Right atrium auricular region (tissue), 2 donors: ENCODE results near the gene PDLIM7. TPM values are rescaled to one million over a fixed set of nuclear protein-coding genes. Genes with fewer than 3 reads are reported as not detected.

Experiments used
- DNase-seq: peaks from one replicate; pipeline ENCODE4 v3.0.0-alpha.2; 2019; ENCODE audit warnings: low spot score
- H3K27ac ChIP-seq, 2 donors: fragments of 200-600 bp; sonication (generic); 1 replicate in 1 of 2; 2 replicates in 1 of 2; pipeline ENCODE4 v1.5.1; 2016 to 2019
- H3K27me3 ChIP-seq, 2 donors: fragments of 200-600 bp; sonication (generic); one replicate each; pipeline versions ENCODE4 v1.5.1 to v1.6.0; 2017 to 2019
- H3K36me3 ChIP-seq: fragments of 200-600 bp; sonication (generic); one replicate; pipeline ENCODE4 v1.5.1; 2016
- H3K4me1 ChIP-seq, 2 donors: fragments of 200-600 bp; sonication (generic); one replicate each; pipeline versions ENCODE4 v1.5.1 to v1.6.0; 2017 to 2019
- H3K4me3 ChIP-seq, 2 donors: fragments of 200-600 bp; sonication (generic); 1 replicate in 1 of 2; 2 replicates in 1 of 2; pipeline ENCODE4 v1.5.1; 2017 to 2019; ENCODE audit warnings: mild to moderate bottlenecking in 1 of 2, moderate library complexity in 1 of 2
- H3K9me3 ChIP-seq, 2 donors: fragments of 200-600 bp; sonication (generic); one replicate each; pipeline ENCODE4 v1.5.1; 2019
- total RNA-seq, 2 donors: library from RNA; depleted of rRNA; stranded (reverse); fragments of >200 nt; gene quantifications; one replicate each; pipeline ENCODE4 v1.1.0, GENCODE V29; 2016
- TF ChIP-seq, protein P1 (sequence below), 2 donors: fragments of 200-600 bp; sonication (generic); IDR thresholded peaks; one replicate each; pipeline ENCODE4 v1.5.1; 2019; ENCODE audit warnings: antibody characterized with exemption in 2 of 2

Gene PDLIM7
- total RNA-seq, 2 donors from 2014 or later: 45.8 to 56.0 TPM

DNA sequence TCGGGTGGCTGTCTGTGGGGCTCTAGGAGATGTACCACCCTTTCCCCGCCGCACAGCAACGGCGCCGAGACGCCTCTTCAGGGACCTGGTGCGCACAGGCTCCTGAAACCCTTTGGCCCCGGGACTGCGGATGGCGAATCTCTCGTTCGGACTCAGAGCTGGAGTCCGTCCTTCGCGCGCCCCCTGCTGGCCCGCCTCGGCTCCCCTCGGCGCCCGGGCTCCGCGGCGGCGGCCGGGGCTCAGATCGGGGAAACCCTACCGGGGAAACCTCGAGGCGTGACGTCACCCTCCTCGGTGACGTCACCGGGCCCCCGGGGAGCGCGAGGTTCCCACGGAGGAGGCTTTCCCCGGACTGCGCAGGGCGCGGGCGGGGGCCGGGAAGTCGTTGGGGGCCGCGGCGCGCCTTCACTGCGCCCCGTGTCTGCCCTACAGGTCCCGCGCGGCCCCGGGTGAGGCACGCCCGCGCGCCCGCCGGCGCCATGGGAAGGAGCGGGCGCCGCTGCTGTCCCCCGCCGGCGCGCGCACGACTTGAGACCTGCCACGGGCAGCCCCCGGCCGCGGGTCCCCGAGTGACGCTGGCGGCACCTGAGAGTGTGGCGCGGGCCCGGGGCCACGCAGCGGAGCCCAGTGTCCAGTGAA, 42.9 kb downstream of the PDLIM7 start:
- no peaks in the 10 kb centered on the region for H3K27me3 ChIP-seq
- peak; percentile 95 for DNase-seq
- H3K36me3 ChIP-seq: no peaks in the 10 kb centered on the region
- TF ChIP-seq, protein P1, sequence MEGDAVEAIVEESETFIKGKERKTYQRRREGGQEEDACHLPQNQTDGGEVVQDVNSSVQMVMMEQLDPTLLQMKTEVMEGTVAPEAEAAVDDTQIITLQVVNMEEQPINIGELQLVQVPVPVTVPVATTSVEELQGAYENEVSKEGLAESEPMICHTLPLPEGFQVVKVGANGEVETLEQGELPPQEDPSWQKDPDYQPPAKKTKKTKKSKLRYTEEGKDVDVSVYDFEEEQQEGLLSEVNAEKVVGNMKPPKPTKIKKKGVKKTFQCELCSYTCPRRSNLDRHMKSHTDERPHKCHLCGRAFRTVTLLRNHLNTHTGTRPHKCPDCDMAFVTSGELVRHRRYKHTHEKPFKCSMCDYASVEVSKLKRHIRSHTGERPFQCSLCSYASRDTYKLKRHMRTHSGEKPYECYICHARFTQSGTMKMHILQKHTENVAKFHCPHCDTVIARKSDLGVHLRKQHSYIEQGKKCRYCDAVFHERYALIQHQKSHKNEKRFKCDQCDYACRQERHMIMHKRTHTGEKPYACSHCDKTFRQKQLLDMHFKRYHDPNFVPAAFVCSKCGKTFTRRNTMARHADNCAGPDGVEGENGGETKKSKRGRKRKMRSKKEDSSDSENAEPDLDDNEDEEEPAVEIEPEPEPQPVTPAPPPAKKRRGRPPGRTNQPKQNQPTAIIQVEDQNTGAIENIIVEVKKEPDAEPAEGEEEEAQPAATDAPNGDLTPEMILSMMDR (IDR thresholded peaks at IDR 0.05): peak; percentile 93 to 96
- H3K9me3 ChIP-seq: no peaks in the 10 kb centered on the region
- peak overlapping the region; percentile 79 to 84 for H3K27ac ChIP-seq
- peak overlapping the region; percentile 64 to 66 for H3K4me3 ChIP-seq
- H3K4me1 ChIP-seq: peaks cover 0 to 43% of the 10 kb centered on the region in 2 donors

DNA sequence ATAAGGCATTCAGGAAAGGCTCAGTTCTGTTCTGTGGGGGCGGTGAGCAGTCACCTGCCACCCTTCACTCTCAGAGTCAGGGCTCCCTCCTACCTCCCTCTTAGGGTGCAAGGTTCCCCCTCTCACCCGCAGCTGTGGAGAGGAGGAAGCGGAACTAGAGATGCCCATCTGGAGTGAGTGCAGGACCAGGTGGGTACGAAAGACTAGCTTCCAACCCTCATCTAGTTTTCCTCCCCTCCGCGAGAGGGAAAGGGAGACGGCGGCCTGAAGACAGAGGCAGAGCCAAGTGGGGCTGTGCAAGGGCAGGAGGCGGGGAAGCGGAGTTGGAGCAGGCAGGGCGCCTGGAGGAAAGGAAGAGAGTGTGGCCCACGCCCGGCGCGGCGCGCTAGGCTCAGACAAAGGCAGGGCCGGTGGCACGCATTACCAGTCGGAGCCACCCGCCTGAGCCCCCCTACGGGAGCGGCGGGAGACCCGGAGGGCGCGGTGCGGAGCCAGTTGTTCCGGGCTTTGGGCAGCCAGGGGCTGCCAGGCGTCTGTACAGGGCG, 43.5 kb downstream of the PDLIM7 start:
- DNase-seq: no peak

DNA sequence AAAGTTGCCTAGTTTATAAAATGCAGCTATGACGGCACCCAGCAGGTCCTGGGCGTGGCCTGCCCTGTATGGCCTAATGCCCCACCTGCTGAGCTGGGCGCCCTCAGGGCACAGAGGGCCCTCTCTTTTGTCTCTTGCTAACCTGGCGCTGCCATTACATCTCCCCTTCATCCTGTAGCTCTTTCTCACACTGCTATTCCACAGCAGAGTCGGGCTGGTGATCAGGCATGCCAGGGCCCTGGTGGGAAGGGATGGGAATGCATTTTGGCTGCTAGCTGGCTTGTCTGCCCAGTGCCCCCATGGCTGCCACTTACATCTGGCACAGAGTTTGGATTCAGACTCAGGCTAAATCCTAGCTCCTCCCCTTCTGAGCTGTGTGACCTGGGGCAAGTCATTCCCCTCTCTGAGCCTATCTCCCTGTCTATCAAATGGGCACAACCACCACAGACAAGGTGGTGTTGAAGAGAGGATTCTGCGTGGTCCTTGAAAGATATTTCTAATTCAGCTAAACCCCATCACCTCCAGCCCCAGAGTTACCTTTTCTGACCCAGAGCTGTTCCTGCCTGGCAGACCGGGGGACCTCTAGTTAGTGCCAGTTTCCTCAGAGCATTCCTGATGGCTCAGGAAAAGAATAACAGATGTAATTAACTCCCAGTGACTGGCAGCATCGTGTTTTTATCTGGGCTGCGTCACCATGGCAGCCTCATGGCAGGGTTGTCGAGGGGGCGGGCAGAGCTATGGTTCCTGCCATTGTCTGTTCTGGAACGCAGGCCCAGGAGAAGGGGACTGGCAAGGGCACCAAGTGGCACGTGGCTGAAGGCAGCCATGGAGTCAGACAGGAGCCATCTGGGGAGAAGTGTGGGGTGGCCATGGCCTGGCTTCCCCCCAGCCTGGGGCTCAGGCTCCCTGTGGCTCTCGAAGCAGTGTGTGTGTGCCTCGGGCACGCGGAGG, 44.4 kb downstream of the PDLIM7 start:
- H3K9me3 ChIP-seq: no peaks in the 10 kb centered on the region
- peaks cover 0 to 49% of the 10 kb centered on the region in 2 donors for H3K4me1 ChIP-seq
- no peaks in the 10 kb centered on the region for H3K36me3 ChIP-seq
- no peak for DNase-seq
- no peaks in the 10 kb centered on the region for H3K27me3 ChIP-seq
- TF ChIP-seq, protein P1 (IDR thresholded peaks at IDR 0.05): no peak
- no peak overlapping the region for H3K27ac ChIP-seq
- H3K4me3 ChIP-seq: no peak overlapping the region

More for the DNA sequence above, 43.5 kb downstream of the PDLIM7 start:
- Histone ChIP-seq H3K36me3 (no peaks in the 10 kb centered on the region), H3K9me3 (no peaks in the 10 kb centered on the region), H3K27ac (no peak overlapping the region), H3K27me3 (no peaks in the 10 kb centered on the region), H3K4me1 (peaks cover 0 to 43% of the 10 kb centered on the region in 2 donors), H3K4me3 (peak overlapping the region; percentile 64 to 66)
- TF ChIP-seq, protein P1 (IDR thresholded peaks at IDR 0.05): no peak

DNA sequence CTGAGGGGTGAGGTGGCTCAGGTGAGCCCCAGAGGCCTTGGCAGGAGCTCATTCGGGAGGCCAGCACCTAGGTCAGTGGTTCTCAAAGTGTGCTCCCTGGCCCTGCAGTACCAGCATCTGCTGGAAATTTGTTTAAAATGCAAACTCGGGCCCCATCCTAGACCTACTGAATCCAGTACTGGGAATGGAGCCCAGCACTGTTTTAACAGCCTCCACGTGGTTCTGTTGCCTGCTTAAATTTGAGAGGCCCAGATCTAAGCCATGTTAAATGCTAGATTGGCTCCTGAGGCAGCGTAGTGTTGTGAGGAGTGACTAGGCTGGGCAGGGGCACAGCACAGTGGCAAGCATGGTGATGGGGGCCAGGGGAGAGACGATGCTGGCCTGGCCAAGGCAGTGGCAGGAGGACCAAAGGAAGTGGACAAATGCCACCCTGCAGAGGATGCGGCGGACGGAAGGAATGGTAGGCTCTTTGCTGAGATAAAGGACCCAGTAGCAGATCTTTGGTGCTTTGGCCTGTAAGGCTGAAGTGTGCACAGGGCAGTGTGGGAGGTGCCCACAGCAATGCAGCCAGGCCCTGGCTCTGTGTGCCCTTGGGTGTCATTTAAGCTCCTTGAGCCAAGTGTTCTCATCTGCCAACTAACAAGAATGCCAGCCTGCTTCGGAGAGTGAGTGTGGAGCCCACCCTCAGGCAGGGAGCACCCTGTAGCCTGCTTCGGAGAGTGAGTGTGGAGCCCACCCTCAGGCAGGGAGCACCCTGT, 46.6 kb downstream of the PDLIM7 start:
- no peak for DNase-seq
- H3K27ac ChIP-seq: no peak overlapping the region
- H3K4me3 ChIP-seq: no peak overlapping the region
- H3K4me1 ChIP-seq: peaks cover 0 to 51% of the 10 kb centered on the region in 2 donors
- H3K27me3 ChIP-seq: no peaks in the 10 kb centered on the region
- no peaks in the 10 kb centered on the region for H3K36me3 ChIP-seq
- TF ChIP-seq, protein P1 (IDR thresholded peaks at IDR 0.05): no peak
- no peaks in the 10 kb centered on the region for H3K9me3 ChIP-seq
